ENCODE data around the gene TAF1A.

Gene TAF1A

GRCh38 chr1:222600281-222600680 is 10.5 kb upstream of the TAF1A start:
- FAIRE-seq (no peak), DNase-seq (ENCODE audit: low spot score) (no peak)

- DNase-seq (ENCODE audit: low spot score) (no peak), FAIRE-seq (no peak)
Observed at GRCh38 chr1:222596696-222597095, 7.0 kb upstream of the TAF1A start.

GRCh38 chr1:222594789-222595188 is 5.1 kb upstream of the TAF1A start:
- DNase-seq (ENCODE audit: low spot score) (no peak), FAIRE-seq (no peak)

GRCh38 chr1:222592171-222592570 is 2.4 kb upstream of the TAF1A start:
- FAIRE-seq (no peak), DNase-seq (ENCODE audit: low spot score) (no peak)

- DNase-seq (ENCODE audit: low spot score) (no peak), FAIRE-seq (no peak)
Observed at GRCh38 chr1:222588135-222588534, 1.6 kb downstream of the TAF1A start.

GRCh38 chr1:222586842-222587241 is 2.9 kb downstream of the TAF1A start:
- FAIRE-seq, result no peak
- no peak for DNase-seq (ENCODE audit: low spot score)

GRCh38 chr1:222583079-222583478 is 6.7 kb downstream of the TAF1A start:
- no peak for FAIRE-seq

GRCh38 chr1:222582099-222582774 is 7.5 kb downstream of the TAF1A start:
- DNase-seq (ENCODE audit: low spot score), result peak; percentile 75
- FAIRE-seq, result peak; percentile 74

More at GRCh38 chr1:222583079-222583478, 6.7 kb downstream of the TAF1A start:
- no peak for DNase-seq (ENCODE audit: low spot score)

GRCh38 chr1:222579316-222579715 is 10.4 kb downstream of the TAF1A start:
- no peak for FAIRE-seq
- no peak for DNase-seq (ENCODE audit: low spot score)

- DNase-seq (ENCODE audit: low spot score) (no peak), FAIRE-seq (no peak)
Observed at GRCh38 chr1:222570837-222571236, 18.9 kb downstream of the TAF1A start.

GRCh38 chr1:222561656-222562055 is 28.1 kb downstream of the TAF1A start:
- no peak for DNase-seq (ENCODE audit: low spot score)
- no peak for FAIRE-seq

GRCh38 chr1:222557574-222557973 is 32.2 kb downstream of the TAF1A start:
- DNase-seq (ENCODE audit: low spot score), result no peak
- FAIRE-seq, result no peak

GRCh38 chr1:222557148-222557547 is 32.6 kb downstream of the TAF1A start:
- FAIRE-seq (no peak), DNase-seq (ENCODE audit: low spot score) (no peak)

- no peak for FAIRE-seq
- no peak for DNase-seq (ENCODE audit: low spot score)
Observed at GRCh38 chr1:222555992-222556615, 33.6 kb downstream of the TAF1A start.

- DNase-seq (ENCODE audit: low spot score), result no peak
- FAIRE-seq, result no peak
Observed at GRCh38 chr1:222554177-222554576, 35.6 kb downstream of the TAF1A start.

GRCh38 chr1:222552882-222553281 is 36.9 kb downstream of the TAF1A start:
- FAIRE-seq (no peak), DNase-seq (ENCODE audit: low spot score) (no peak)

GRCh38 chr1:222547944-222548671 is 41.6 kb downstream of the TAF1A start, which contains the start of gene HHIPL2:
TSS of gene HHIPL2 (minus strand) at chr1:222548104. CDS start at chr1:222548044, 60 bp downstream.
- DNase-seq (ENCODE audit: low spot score) (no peak), FAIRE-seq (no peak)

- FAIRE-seq (no peak), DNase-seq (ENCODE audit: low spot score) (no peak)
Observed at GRCh38 chr1:222547260-222547614, 42.5 kb downstream of the TAF1A start.

- peak; percentile 93 for DNase-seq (ENCODE audit: low spot score)
- peak; percentile 85 for FAIRE-seq
Observed at GRCh38 chr1:222546548-222547259, 43.0 kb downstream of the TAF1A start.

- FAIRE-seq, result no peak
- DNase-seq (ENCODE audit: low spot score), result no peak
Observed at GRCh38 chr1:222546091-222546490, 43.6 kb downstream of the TAF1A start.

GRCh38 chr1:222543817-222544216 is 45.9 kb downstream of the TAF1A start:
- DNase-seq (ENCODE audit: low spot score), result no peak
- FAIRE-seq, result no peak

GRCh38 chr1:222540598-222540995 is 49.1 kb downstream of the TAF1A start:
- FAIRE-seq, result no peak

More at GRCh38 chr1:222540598-222540995, 49.1 kb downstream of the TAF1A start:
- DNase-seq (ENCODE audit: low spot score), result no peak

All from RCC 7860 (cell line).